ELR (cell line): ENCODE data around the gene SPTLC1.
A peak's percentile ranks its signal among the peaks of the same experiment; 100 is the strongest.

Experiments
- DNase-seq: peaks from one replicate; pipeline ENCODE4 v3.0.0-alpha.2; 2015; ENCODE audit warnings: low read depth

SPTLC1 gene

DNA sequence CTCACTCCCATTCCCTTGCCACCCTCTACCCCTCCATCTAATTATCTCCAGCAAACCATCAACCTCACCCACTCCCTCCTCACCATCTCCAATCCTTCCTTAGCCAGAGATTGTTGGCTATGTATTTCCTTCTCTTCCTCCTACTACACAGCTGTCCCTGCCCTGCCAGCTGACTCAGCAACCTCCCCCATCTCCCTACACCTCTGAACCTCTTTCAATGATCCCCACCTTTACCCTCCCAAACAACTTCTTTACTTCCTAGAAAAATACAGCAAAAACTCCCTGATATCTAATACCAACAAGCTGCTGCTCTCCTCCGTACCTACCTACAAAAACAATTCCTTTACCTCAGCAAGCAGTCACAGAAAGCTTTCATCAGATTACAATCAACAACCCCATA is 37.3 kb downstream of the SPTLC1 start:
- DNase-seq = no peak

DNA sequence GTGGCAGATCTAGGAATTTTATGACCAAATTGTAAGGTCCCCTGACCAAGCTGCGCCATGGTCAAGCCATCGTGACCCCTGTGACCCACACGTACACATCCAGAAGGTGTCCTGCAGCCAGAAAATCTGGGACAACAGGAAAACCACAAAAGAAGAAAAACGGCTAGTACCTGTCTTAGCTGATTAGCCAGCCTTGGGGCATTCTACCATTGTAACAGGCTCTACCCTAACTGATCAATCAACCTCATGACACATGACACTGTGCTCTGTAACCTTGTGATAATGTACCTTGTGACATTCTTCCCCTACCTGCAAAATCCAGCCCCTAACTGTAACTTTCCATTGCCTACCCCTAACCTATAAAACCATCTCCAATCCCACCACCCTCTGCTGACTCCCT is 43.6 kb downstream of the SPTLC1 start:
- no peak for DNase-seq

DNA sequence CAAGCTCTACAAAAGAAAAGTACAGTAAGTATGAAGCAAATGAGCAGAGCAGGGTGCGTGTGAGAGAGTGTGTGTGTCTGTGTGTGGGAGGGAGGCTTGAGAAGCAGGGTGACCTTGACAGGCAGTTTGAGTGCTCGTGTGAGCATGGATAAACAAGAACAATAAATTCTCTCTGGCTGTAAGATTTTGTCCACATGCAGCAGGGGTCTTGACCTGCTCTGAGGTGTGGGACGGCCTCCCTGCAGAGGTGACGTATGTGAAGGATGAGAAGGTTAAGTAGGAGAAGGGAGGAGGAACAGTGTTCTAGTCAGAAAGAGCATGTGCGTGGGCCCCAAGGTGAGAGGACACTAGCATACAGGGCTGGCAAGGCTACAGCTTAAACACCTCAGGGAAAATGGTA is 49.0 kb downstream of the SPTLC1 start:
- no peak for DNase-seq

DNA sequence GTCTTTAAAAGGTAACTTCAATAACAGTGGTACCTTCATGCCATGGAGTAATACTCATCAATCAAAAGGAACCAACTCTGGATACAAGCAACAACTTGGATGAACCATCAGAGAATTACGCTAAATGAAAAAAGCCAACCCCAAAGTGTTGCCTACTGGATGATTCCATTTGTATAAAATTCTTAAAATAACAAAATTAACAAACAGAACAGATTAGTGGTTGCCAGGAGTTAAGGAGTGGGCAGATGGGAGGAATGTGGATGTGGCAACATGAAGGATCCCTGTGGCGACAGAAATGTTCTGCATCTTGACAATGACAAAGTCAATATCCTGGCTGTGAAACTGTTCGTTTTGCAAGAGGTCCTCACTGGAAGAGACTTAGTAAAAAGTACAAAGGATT is 50.5 kb downstream of the SPTLC1 start:
- no peak for DNase-seq

DNA sequence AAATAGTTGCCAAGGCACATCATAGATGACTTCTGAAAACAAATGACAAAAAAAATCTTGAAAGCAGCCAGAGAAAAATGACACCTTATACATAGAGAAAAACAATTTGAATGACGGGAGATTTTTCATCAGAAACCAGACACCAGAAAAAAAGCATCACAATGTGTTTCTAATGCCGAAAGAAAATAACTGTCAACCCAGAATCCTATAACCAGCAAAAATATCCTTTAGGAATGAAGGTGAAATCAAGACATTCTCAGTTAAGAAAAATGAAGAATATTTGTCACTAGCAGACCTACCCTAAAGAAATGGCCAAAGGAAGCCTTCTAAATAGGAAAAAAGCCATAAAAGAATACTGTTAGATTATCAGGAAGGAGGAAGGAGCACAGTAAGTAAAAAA is 54.0 kb downstream of the SPTLC1 start:
- DNase-seq = no peak

DNA sequence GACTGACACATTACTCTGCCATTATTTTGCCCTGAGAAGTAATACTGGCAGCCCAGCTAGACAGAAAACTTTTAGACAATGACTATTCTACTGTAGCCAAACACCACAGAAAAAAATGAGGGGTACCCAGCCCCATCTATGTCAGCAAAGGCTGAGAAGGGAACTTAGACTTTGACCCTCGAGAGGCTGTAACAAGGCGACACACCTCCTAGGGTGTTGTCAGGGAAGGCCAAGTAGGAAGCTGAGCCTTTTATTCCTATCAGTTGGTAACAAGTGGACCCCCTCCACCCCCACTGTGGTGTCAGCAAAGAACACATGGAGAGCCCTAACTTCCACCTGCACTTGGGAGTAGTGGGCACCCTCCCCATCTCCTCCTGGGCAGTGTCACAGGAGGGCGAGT is 55.6 kb downstream of the SPTLC1 start:
- no peak for DNase-seq

DNA sequence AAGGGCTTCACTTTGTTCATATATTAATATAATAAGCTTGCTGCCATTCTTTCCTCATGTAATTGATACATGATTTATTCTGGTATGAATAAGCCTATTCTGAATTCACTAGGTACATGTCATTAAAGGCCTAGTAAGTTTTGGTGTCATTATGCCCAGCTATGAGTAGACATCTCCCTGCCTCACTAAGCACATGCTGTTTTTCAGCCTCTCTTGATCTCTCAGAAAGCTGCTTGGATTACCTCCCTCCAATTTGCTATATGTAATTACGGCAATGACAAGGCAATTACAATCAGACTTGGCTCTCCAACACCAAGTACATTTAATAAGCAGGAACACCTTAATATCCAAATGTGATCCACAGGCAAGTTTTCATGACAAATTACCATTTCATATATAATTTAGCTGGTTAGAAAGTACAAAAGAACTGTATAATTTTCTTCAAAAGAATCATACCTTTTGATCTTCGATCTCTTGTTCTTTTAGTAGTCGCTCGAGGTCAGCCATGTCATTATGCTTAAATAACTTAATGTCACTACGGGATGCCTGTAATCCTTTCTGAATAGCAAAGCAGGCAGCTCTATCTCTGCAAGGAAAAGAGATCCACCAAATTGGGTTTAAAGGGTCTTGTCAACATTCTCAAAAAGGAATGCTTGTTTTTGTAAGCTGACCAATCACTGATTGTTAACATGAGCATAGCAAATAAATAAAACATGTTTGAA is 56.3 kb downstream of the SPTLC1 start:
- DNase-seq = no peak

DNA sequence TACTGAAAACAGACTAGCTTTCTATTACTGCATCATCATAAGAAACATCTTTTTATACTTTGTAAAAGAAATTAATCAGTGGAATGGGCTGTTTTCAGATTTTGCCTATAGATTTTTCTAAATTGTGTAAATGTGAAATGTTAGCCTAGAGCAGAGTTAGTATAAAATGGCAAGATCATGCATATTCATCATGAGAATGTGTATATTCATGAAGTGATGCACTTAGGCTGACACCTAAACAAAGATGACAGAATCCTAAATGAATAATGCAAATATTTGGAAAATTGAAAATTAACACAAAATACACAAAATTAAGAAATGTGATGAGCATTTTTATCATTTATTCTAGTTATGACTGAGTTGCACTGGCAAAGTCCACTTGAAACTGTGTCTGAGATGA is 57.2 kb downstream of the SPTLC1 start:
- no peak for DNase-seq

DNA sequence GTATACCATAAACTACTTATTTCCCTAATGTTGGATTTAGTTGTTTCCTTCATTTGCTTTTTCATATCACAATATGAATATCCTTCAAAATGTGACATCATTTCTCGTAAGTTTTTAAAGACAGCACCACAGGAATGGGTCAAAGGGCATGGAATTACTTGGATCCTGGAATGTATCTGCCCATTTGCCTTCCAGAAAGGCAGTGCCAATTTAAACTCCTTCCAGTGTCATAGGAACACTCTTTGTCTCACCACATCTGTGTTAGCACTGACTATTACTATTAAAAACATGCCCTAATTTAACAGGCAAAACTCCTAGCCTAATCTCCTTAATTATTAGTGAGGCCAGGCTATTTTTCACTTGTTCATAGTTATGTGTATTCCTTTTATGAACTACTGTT is 58.0 kb downstream of the SPTLC1 start:
- no peak for DNase-seq

DNA sequence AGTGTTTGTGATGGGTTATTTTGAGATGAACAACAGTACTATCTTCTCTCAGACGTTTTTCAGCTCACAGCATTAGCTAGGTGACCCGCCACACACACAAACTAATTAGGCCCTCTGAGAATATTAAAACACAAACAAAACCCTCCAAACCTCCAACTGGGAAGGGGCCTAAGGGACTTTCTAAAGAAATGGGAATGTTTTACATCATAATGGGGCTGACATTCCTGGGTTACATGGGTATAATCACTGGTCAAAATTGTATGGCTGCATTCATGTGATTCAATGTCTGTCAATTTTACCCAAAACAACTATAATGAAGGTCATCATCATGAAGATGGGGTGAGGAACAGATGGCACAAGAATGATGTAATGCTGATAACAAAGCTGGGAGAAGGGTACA is 59.6 kb downstream of the SPTLC1 start:
- no peak for DNase-seq

DNA sequence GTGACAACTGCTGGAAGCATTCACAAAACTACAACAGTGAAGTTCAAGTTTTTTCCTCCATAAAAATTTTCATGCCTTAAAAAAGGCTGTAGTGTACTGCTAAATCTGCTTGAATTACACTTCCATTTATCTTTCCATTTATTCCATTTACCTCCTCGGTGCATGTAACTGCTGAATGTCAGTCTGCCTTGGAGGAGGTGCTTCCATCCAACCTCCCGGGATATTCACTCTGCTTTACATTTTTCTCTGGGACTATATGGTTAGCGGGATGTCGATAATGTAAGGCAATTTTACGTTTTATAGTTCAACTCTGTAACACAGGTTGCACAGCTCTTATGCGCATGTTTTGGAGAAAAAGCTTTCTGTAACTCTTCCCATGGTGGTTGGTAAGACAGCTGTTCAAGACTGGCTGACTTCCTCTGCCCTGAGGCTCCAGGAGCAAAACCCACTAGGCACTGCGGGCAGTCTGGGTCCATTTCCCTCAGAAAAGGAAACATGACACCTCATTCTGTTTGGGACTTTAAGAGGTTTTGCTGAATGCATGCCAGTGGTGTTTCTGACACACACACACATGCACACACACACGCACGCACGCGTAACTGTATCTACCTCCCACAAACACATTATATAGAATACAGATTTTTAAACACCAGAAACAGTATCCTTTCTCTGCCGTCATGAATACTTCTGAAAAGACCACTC is 66.1 kb downstream of the SPTLC1 start:
- DNase-seq = peak; percentile 4

DNA sequence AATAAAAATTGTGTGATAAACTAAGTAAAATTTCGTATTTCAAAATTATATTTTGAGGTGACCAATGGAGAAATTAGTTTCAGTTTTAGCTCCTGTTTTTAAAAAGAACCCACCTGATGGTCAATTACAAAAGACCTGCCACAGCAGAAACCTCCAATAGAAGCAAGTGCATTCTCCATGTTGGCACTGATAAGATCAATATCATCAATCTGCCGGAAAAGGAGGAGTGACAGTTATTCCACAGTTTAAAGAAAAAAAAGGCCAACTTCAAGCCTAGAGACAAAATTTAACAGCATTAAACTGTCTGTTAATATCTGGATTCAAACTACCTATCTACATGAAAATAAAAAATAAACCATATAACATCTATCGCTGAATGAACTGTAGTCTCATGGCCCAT is 67.7 kb downstream of the SPTLC1 start:
- DNase-seq = no peak

DNA sequence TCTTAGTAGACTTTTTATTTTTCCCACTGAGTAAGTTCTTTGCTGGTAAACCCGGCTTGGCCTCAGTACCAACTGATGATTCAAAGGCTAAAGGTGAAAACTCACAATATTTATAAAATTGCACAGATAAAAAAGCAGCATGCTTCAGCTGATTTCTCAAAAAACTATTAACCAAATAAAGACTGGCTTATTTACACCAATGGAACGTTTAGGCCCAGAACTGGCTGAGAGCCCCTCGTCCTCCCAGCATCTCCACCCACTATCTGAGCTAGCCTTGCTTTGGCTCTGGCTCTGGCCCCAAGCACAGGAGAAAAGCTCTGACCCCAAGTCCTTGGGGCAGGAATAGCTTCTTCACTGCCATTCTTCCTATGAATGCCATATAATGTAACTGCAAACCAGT is 68.5 kb downstream of the SPTLC1 start:
- DNase-seq = no peak

DNA sequence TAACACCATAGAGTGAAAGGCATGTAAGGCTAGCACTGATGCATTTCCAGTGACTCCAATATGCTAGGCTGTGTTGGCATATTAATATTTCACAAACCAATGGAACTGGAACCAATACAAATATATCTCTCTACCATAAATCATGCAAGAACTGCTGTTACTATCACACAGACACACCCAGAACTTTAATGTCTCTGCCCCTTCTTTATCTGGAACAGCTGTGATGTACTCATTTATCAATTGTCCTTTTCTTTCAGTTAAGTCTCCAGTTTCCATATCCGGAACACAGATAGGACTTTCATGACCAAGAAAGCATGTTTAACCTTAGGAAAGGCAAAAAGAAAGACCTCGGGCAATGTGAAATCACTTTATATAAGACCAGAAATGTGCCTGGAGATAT is 70.3 kb downstream of the SPTLC1 start:
- no peak for DNase-seq

DNA sequence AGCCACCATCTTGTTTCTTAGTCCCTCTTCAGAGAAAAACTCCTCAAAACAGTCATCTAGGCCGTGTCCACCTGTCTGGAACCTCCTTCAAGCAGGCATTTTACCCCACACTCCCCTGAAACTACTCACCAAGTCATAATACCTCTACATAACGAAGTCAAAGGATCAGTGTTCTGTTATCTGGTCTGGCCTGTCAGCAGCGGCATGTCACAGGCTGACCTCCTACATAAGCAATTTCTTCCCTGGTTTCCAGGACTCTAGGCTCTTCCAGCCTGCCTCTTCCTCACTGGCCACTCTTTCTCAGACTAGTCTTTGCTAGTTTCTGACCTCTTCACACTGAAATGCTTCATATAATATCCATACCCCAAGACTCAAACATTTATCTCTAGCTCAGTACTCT is 72.2 kb downstream of the SPTLC1 start:
- no peak for DNase-seq

DNA sequence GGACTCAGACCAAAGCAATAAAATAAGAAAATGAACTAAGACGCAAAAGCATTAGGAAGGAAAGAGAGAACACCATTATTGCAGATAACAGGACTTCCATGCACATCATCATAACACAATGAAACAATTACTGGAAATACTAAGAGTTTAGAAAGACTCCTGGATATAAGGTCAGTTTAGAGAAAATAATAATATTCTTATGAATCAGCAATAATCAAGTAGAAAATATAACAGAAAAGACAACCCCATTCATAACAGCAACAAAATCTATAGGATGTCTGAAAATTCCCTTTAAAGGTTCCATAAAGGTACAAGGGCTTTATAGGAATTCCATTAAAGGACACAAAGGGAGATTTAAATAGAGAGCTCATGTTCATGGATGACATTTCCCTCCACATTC is 73.0 kb downstream of the SPTLC1 start:
- no peak for DNase-seq

DNA sequence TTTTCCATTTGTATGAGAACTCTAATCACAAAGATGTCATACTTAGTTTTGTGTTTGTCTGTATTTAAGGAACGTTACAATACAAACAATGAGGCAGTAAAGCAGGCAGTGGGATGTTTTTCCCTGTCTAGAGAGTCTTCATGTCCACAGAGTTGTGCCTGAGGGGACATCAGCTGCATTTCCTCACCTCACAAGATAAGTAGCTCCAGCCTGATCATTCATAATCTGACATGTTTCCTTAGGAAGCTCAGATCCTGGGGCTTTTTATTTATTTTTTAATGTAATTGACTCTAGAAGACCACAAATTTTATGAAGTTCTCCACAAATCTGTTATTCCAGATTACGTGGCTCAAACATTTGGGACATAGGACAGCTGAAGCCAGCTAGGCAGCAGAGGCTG is 78.5 kb downstream of the SPTLC1 start:
- no peak for DNase-seq

DNA sequence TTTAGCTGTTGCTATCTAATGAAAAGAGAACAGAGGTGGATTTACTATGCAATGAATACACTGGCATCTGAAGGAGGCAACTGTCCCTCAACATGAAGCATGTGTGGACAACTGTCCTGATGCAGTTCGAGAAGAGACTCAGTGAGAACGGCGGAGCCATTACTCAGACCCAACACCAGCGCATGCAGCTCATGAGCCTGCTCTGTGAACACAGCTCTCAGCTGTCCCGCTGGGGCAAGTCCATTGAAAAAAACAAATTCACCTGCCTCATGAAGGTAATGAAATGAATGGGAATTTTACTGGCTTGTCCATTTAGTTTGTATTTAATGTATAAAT is 78.8 kb downstream of the SPTLC1 start:
- DNase-seq = no peak

DNA sequence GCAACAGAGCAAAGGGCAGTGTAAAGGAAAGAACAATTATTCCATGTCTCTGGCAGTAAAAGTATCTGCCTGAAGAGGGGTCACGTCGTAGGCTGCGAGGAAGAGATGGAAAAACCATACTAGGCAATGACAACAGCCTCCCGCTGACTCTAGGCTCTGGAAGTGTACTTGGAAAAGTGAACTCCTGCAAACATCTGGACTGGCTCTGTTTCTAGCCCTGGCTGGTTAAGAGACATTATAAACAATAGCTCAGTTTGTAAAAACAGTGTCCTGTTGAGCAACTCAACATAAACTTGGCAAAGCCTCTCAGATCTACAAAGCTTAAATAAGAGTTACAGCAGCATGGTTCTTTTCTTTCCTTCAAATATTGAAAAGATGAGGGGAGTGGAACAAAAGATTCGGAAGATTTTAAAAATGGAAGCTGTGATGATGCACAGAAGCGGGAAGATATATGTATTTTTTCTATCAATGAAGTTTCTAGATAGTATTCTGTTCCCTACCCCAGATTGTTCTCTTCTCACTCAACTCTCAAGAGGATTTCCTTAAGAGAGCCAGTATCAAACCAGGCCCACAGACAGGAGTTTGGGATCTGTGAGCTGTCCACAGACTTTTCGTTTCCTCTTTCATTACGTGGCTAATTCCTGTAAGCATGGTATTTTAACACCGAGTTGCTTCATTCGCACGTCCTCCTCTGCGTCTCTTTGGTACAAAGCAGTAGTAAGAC is 79.4 kb downstream of the SPTLC1 start:
- DNase-seq = no peak

DNA sequence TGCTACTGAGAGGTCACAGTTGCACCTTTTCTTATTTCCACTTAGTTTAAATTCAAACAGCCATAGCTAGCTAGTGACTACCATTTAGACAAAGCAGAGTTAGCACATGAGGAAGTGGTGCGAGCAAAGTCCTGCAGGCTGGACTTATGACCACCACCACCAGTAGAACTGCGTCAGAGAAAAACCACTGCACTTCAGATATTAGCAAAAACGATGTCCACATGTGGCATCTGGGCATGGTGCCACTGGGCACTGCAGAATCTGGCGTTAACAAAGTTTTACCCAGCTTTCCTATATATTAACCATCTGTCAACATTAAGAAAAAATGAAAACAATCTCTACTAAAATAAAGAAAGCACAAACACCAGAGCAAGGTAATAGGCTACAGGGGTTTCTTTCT is 80.1 kb downstream of the SPTLC1 start:
- no peak for DNase-seq

DNA sequence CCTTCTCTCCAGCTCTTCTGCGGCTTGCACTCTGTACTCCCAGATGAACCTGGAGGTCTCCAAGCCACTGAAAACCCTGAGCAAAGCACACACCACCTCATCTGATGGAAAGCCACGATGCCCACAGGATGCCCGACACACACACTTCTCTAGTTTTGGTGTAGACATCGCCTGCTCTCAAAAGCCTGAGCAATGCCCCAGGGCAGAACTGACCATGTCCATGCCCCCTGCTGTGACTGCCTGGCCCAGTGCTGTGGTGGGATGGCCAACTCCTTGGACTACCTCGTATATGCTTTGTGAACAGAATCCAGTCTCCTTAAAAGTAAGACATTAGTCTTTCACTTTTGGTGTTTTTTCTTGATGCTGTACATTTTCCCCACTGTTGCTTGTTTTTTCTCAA is 81.2 kb downstream of the SPTLC1 start:
- DNase-seq = no peak

DNA sequence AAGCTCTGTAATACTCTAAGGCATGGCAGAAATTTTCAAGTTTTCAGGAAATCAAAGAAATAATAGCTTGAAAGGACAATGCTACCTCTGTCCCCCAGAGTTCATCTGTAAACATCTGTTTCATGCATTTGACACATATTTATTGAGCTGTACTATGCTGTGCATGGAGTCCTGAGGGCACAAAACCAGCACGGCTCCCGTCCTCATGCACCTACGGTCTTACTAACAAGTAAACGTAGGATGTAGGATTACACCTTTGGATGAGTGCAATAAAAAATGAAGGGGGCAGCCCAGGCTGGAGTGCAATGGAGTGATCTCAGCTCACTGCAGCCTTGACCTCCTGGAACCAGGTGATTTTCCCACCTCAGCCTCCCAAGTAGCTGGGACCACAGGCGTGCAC is 81.9 kb downstream of the SPTLC1 start:
- DNase-seq = no peak

DNA sequence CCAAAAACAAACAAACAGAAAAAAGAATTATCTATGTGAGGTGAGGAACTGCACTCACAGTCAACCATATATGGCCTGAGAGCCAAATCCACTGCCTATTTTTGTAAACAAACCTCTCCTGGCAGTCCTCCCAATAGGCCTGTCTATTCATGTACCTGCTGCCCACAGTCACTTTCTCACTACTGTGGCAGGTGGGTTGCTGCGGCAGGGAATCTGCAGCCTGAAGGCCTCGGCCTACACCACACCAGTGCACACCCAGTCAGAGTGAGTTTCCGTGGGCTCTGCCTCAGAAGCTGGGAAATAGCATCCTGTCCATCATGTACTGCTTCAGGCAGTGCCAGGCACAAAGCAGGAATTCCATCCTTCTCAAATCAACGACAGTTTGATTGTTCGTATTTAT is 82.3 kb downstream of the SPTLC1 start:
- no peak for DNase-seq

DNA sequence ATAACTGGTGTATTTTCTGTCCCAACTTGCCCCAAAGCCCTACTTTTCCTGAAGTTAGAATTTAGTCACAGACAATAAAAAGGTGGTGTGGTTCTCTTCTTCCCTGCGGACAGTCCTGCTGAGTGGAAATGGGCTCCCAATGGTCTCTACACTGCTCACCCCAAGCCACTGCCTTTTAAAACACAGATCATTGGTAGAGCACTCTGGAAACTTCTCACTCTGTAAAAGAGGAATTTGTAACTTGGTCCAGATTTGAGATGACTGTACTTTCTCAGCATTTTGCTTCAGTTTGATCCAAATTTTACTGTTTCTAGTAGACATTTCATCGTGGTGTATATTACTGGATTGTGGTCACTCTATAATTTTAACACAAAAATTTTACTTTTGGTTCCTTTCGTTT is 84.8 kb downstream of the SPTLC1 start:
- no peak for DNase-seq
